Breast epithelium (tissue), 4 donors: Measurements from ENCODE around the gene CCDC85C. TPM values are rescaled to one million over a fixed set of nuclear protein-coding genes. Genes with fewer than 3 reads are reported as not detected.

Experiments used
- DNase-seq, 2 donors: peaks; one replicate each; pipeline ENCODE4 v3.0.0-alpha.2; 2019; ENCODE audit warnings: low spot score in 2 of 2
- H3K27ac ChIP-seq, 2 donors: fragments of 200-600 bp; sonication (generic) in 1 of 2; one replicate each; pipeline ENCODE4 v1.5.1; 2016 to 2019; ENCODE audit warnings: mild to moderate bottlenecking in 1 of 2
- H3K27me3 ChIP-seq, 2 donors: fragments of 200-600 bp; sonication (generic) in 1 of 2; one replicate each; pipeline versions ENCODE4 v1.5.1 to v1.6.0; 2017 to 2019; ENCODE audit warnings: control low read depth in 1 of 2, mild to moderate bottlenecking in 1 of 2
- H3K36me3 ChIP-seq: fragments of 200-600 bp; one replicate; pipeline ENCODE4 v1.5.1; 2019
- H3K4me1 ChIP-seq, 2 donors: fragments of 200-600 bp; sonication (generic); one replicate each; pipeline ENCODE4 v1.5.1; 2016 to 2019; ENCODE audit warnings: control low read depth in 1 of 2
- H3K4me3 ChIP-seq, 3 donors: fragments of 200-600 bp; sonication (generic); 1 replicate in 2 of 3; 2 replicates in 1 of 3; pipeline ENCODE4 v1.5.1; 2016 to 2019; ENCODE audit warnings: mild to moderate bottlenecking in 3 of 3, moderate library complexity in 2 of 3
- H3K9me3 ChIP-seq, 2 donors: fragments of 200-600 bp; sonication (generic) in 1 of 2; one replicate each; pipeline ENCODE4 v1.5.1; 2016 to 2019; ENCODE audit warnings: control low read depth in 1 of 2
- POLR2A ChIP-seq: fragments of 450-650 bp; IDR thresholded peaks from one replicate; pipeline ENCODE4 v1.6.1; 2016; ENCODE audit warnings: antibody characterized with exemption, mild to moderate bottlenecking, moderate library complexity
- POLR2AphosphoS5 ChIP-seq, 3 donors: sonication (generic); formaldehyde crosslinking; IDR thresholded peaks; one replicate each; pipeline ENCODE4 v1.6.1; 2017; ENCODE audit warnings: antibody characterized with exemption in 3 of 3
- intact Hi-C: fragments of 100-400 bp; cut with DNase I; formaldehyde crosslinking; loops from one replicate; pipeline ENCODE4 v1.15.1; 2023; ENCODE audit warnings: low total_unique reads
- total RNA-seq, 3 donors: library from RNA; depleted of rRNA; stranded (reverse); fragments of >200 nt; gene quantifications; one replicate each; pipeline ENCODE4 v1.1.0, GENCODE V29; 2016
- TF ChIP-seq, protein P1 (sequence below), 3 donors: fragments of 450-650 bp; IDR thresholded peaks; one replicate each; pipeline ENCODE4 v1.5.1; 2016 to 2017; ENCODE audit warnings: antibody characterized with exemption in 3 of 3, mild to moderate bottlenecking in 3 of 3, moderate library complexity in 3 of 3

The CCDC85C gene
- total RNA-seq, 3 donors from 2014 or later, result 1.3 to 8.3 (median 4.3) TPM

DNA sequence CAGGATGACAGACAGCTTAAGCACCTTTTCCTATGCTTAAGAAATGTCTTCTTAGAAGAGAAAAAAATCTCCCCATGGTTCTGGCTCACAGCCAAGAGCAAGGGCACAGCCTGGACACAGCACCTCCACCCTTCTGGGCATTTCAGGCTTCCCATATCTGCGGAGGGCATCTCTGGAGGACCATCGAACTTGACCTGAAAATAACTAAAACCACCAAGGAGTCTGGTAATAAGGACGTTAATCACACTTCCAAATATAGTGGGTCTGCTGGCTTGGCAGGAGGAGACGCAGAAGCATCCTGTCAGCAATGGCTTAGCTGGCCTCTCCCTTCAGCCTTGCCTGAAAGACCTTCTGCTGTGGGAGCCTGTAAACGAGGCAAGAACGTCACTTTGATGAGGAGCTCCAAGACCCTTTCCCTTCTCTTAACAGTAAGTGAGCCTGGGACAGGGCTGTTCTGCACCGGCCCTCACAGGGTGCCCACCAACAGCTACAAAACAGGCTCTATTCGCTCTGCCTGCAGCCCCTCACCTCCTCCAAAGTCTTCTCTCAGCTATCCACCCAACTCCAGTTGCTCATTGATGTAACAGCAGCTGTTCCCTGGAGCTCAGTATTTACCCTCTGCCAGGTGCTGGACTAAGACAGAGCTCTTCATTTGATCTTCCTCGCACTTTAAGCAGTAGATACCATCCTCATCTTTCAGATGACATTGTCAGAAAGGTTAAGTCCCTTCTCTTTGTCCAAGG lies 136.5 kb downstream of the CCDC85C start:
- Histone ChIP-seq H3K36me3 (no peaks in the 10 kb centered on the region), H3K27ac (no peak overlapping the region), H3K9me3 (no peaks in the 10 kb centered on the region), H3K4me3 (no peak overlapping the region), H3K4me1 (no peaks in the 10 kb centered on the region), H3K27me3 (no peaks in the 10 kb centered on the region)
- no peak for DNase-seq
- intact Hi-C loops, result no loop called here
- TF ChIP-seq, protein P1, sequence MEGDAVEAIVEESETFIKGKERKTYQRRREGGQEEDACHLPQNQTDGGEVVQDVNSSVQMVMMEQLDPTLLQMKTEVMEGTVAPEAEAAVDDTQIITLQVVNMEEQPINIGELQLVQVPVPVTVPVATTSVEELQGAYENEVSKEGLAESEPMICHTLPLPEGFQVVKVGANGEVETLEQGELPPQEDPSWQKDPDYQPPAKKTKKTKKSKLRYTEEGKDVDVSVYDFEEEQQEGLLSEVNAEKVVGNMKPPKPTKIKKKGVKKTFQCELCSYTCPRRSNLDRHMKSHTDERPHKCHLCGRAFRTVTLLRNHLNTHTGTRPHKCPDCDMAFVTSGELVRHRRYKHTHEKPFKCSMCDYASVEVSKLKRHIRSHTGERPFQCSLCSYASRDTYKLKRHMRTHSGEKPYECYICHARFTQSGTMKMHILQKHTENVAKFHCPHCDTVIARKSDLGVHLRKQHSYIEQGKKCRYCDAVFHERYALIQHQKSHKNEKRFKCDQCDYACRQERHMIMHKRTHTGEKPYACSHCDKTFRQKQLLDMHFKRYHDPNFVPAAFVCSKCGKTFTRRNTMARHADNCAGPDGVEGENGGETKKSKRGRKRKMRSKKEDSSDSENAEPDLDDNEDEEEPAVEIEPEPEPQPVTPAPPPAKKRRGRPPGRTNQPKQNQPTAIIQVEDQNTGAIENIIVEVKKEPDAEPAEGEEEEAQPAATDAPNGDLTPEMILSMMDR (IDR thresholded peaks at IDR 0.05), result no peak
- TF ChIP-seq POLR2A, result no peak
- no peak for TF ChIP-seq POLR2AphosphoS5 (IDR thresholded peaks at IDR 0.05)

DNA sequence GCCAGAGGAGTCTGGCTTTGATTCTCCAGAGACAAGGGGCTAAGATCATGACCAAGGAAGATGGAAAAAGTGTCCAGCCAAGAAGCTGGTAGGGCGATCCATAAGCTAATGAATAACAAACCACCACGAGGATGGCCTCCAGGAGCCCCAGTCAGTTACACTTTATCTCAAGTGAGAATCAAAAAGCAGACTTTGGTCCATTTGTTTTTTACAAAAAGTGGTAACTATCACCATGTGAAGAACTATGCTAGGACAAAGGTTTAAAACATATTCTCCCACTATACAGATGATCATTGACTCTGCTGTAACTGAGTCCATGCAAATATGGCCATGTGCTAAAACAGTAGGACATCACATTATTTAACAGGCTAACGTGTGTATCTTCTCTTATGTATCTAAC lies 137.2 kb downstream of the CCDC85C start:
- TF ChIP-seq POLR2A (no peak), POLR2AphosphoS5 (IDR thresholded peaks at IDR 0.05) (no peak)
- TF ChIP-seq, protein P1 (IDR thresholded peaks at IDR 0.05), result no peak
- Histone ChIP-seq H3K9me3 (no peaks in the 10 kb centered on the region), H3K27ac (no peak overlapping the region), H3K36me3 (no peaks in the 10 kb centered on the region), H3K27me3 (no peaks in the 10 kb centered on the region), H3K4me1 (no peaks in the 10 kb centered on the region), H3K4me3 (no peak overlapping the region)
- DNase-seq, result no peak
- intact Hi-C loops, result no loop called here

DNA sequence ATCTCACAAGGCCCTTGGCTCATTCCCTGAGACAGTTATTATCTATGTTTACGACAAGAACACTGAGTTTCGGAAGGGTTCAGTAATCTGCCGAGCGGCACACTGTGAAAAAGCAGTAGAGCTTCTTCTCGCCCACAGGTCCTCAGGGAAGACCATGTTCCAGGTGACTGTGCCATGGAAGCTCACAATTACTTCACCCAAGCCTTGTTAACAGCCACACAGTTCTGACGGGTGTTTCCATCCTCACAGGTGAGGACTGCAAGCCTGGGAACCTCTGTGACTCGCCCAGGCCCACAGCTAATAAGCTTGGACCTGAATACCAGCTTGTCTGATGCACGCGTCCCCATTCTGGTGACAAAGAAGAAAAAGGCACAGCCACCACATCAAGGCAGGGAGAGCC lies 138.7 kb downstream of the CCDC85C start:
- intact Hi-C loops, result no loop called here
- Histone ChIP-seq H3K27me3 (no peaks in the 10 kb centered on the region), H3K4me1 (no peaks in the 10 kb centered on the region), H3K27ac (no peak overlapping the region), H3K9me3 (no peaks in the 10 kb centered on the region), H3K36me3 (no peaks in the 10 kb centered on the region), H3K4me3 (no peak overlapping the region)
- no peak for TF ChIP-seq POLR2AphosphoS5 (IDR thresholded peaks at IDR 0.05)
- no peak for TF ChIP-seq POLR2A
- TF ChIP-seq, protein P1 (IDR thresholded peaks at IDR 0.05), result no peak
- no peak for DNase-seq

DNA sequence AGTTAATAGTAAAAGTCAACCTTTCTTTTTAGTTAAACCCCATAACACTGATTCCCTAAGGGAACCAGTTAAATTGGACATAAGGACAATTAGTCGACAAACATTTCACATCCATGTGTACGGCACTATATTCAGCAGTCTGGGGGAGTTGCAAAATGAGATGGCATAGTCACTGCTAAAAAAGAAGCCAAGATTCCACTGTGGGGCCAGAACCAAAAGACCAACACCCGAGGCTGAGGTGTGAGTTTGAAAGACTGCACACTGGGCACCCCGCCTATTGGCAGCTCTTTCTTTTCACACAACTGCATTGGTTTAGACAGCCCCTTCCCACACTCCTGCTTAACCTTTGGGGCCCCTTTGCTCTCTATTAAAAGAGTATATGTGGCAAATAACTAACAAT lies 140.0 kb downstream of the CCDC85C start:
- H3K36me3 ChIP-seq, result no peaks in the 10 kb centered on the region
- H3K4me1 ChIP-seq, result no peaks in the 10 kb centered on the region
- H3K9me3 ChIP-seq, result no peaks in the 10 kb centered on the region
- H3K27ac ChIP-seq, result no peak overlapping the region
- no peak for TF ChIP-seq POLR2A
- TF ChIP-seq, protein P1 (IDR thresholded peaks at IDR 0.05), result no peak
- no peak for TF ChIP-seq POLR2AphosphoS5 (IDR thresholded peaks at IDR 0.05)
- intact Hi-C loops, result no loop called here
- DNase-seq, result no peak
- no peaks in the 10 kb centered on the region for H3K27me3 ChIP-seq
- no peak overlapping the region for H3K4me3 ChIP-seq

DNA sequence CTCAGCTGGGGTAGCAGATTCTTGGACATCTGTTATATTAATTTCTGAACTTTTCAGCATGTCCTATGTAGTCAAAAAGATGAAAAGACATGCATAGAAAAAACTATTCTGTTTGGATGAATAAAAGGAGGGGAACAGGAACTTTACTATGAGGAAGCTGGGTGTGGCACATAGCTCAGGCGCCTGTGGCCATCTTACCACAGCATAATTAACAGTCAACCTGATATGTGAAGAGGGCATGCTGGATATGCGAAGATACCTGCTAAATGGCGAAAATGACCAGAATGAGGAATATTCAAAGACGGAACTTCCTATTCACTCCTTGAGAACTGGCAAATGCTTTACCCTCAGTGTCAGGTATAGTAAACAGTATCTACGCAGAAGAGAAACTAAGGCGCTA lies 141.8 kb downstream of the CCDC85C start:
- intact Hi-C loops, result no loop called here
- Histone ChIP-seq H3K4me1 (no peaks in the 10 kb centered on the region), H3K36me3 (no peaks in the 10 kb centered on the region), H3K27ac (no peak overlapping the region), H3K4me3 (no peak overlapping the region), H3K9me3 (no peaks in the 10 kb centered on the region), H3K27me3 (no peaks in the 10 kb centered on the region)
- no peak for TF ChIP-seq POLR2A
- TF ChIP-seq, protein P1 (IDR thresholded peaks at IDR 0.05), result no peak
- DNase-seq, result no peak
